ENCODE data around the gene GIMAP6. TPM values are rescaled to one million over a fixed set of nuclear protein-coding genes. Genes with fewer than 3 reads are reported as not detected.

The GIMAP6 gene
- polyA plus RNA-seq, 3 donors = 16.2 to 70.2 (median 57.0) TPM

DNA sequence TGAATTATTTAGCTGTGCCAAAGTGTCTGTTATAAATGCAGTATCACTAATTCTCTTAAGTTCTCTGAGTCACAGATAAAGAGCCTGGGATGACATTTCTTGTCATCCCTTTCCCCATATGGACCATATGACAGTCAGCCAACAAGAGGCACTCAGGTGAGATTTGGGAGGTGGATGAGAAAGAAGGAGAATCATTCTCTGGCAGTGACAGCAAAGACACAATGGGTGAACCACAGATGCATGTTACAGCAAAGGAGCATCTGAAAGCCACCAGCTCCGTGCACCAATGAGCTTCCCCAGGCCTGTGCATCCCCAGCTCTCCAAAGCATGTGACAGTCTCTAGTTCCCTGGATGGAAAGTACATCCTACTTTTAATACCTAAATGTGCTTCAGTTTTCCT is 10.8 kb downstream of the GIMAP6 start:
- H2AFZ ChIP-seq (ENCODE audit: insufficient read depth, low read depth, low read length, poor library complexity, severe bottlenecking) = no peak overlapping the region
- H3K9me3 ChIP-seq (replicated peaks in 1 of 2; ENCODE audit: control insufficient read depth in 1 of 2, insufficient read depth in 1 of 2, low read length in 2 of 2) = no peaks in the 10 kb centered on the region
- peaks cover 12% of the 10 kb centered on the region for H3K4me1 Mint-ChIP-seq
- H3K27ac Mint-ChIP-seq = no peak overlapping the region
- H3K27me3 Mint-ChIP-seq (ENCODE audit: low read depth in 3 of 3) = no peaks in the 10 kb centered on the region
- no peaks in the 10 kb centered on the region for H3K79me2 ChIP-seq (ENCODE audit: insufficient read depth, low read length)
- peaks cover 0 to 9% (median 0%) of the 10 kb centered on the region in 7 donors for H3K9me3 Mint-ChIP-seq
- no peaks in the 10 kb centered on the region for H3K27me3 ChIP-seq (ENCODE audit: control insufficient read depth in 2 of 2, insufficient read depth in 2 of 2, low read length in 2 of 2)
- peaks cover 8 to 10% of the 10 kb centered on the region in 2 donors for H3K36me3 ChIP-seq (replicated peaks in 1 of 2; ENCODE audit: control insufficient read depth in 1 of 2, insufficient read depth in 2 of 2, low read length in 2 of 2)
- no peak overlapping the region for H3K4me3 Mint-ChIP-seq
- no peak overlapping the region for H3K9ac ChIP-seq (ENCODE audit: insufficient read depth, low read length, poor library complexity, severe bottlenecking)
- DNase-seq = no peak
- 100% methylated on average over 1 of the region's 1 CpG for WGBS (ENCODE audit: insufficient coverage)
- TF ChIP-seq, protein P1, sequence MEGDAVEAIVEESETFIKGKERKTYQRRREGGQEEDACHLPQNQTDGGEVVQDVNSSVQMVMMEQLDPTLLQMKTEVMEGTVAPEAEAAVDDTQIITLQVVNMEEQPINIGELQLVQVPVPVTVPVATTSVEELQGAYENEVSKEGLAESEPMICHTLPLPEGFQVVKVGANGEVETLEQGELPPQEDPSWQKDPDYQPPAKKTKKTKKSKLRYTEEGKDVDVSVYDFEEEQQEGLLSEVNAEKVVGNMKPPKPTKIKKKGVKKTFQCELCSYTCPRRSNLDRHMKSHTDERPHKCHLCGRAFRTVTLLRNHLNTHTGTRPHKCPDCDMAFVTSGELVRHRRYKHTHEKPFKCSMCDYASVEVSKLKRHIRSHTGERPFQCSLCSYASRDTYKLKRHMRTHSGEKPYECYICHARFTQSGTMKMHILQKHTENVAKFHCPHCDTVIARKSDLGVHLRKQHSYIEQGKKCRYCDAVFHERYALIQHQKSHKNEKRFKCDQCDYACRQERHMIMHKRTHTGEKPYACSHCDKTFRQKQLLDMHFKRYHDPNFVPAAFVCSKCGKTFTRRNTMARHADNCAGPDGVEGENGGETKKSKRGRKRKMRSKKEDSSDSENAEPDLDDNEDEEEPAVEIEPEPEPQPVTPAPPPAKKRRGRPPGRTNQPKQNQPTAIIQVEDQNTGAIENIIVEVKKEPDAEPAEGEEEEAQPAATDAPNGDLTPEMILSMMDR (IDR thresholded peaks at IDR 0.05) = no peak
- H4K20me1 ChIP-seq (ENCODE audit: insufficient read depth, low read length) = peaks cover 20% of the 10 kb centered on the region
- H3K4me3 ChIP-seq (replicated peaks in 1 of 3; ENCODE audit: low read depth in 2 of 3, low read length in 3 of 3) = no peak overlapping the region
- intact Hi-C loops (cut with micrococcal nuclease) = no loop called here
- peaks cover 3% of the 10 kb centered on the region in 2 donors for H3K4me1 ChIP-seq (ENCODE audit: control insufficient read depth in 1 of 2, insufficient read depth in 2 of 2, low read length in 2 of 2)
- no peak overlapping the region for H3K4me2 ChIP-seq (replicated peaks; ENCODE audit: extremely low read depth, low read length, poor library complexity, severe bottlenecking)
- peaks cover 20 to 28% of the 10 kb centered on the region in 2 donors for H3K36me3 Mint-ChIP-seq
- no peak overlapping the region for H3K27ac ChIP-seq (ENCODE audit: low read depth in 1 of 2, low read length in 2 of 2)

DNA sequence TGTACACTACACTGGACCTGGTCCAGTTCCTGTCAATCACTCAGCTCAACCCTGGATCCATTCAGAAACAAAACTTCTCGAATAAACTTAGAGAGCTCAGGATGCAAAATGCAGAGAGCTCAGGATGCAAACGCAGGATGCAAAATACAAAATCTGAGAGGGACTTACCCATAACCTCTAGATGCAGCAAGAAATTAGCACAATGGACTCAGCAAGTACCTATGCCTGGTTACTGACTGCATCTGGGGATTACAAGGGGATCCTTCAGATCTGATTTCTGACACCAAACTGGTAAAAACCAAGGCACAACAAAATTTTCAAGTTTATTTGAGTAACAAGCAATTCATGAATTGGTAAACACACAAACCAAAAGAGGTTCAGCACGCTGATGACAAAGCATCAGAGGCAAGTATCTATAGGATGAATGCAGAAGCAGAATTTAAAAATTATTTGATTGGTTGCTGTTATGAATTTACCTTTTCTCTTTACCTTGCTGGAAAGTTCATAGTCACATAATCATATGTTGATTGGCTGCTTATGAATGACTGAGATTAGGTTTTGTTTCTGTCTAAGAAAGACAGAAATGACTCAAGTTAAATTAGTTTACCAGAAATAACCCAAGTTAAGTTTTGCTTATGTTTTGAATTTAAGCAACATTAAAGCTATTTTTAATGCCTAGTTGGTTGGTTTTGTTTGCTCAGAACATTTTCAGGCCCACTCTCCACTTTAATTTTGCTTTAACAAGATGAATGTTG is 11.4 kb downstream of the GIMAP6 start:
- H3K27ac ChIP-seq (ENCODE audit: low read depth in 1 of 2, low read length in 2 of 2) = no peak overlapping the region
- H4K20me1 ChIP-seq (ENCODE audit: insufficient read depth, low read length) = peaks cover 14% of the 10 kb centered on the region
- H2AFZ ChIP-seq (ENCODE audit: insufficient read depth, low read depth, low read length, poor library complexity, severe bottlenecking) = no peak overlapping the region
- intact Hi-C loops (cut with micrococcal nuclease) = no loop called here
- H3K9ac ChIP-seq (ENCODE audit: insufficient read depth, low read length, poor library complexity, severe bottlenecking) = no peak overlapping the region
- Mint-ChIP-seq H3K27ac (no peak overlapping the region), H3K9me3 (peaks cover 0 to 9% (median 0%) of the 10 kb centered on the region in 7 donors), H3K4me3 (no peak overlapping the region), H3K36me3 (peaks cover 15 to 22% of the 10 kb centered on the region in 2 donors), H3K4me1 (peaks cover 7% of the 10 kb centered on the region), H3K27me3 (ENCODE audit: low read depth in 3 of 3) (no peaks in the 10 kb centered on the region)
- H3K4me2 ChIP-seq (replicated peaks; ENCODE audit: extremely low read depth, low read length, poor library complexity, severe bottlenecking) = no peak overlapping the region
- TF ChIP-seq, protein P1 (IDR thresholded peaks at IDR 0.05) = no peak
- peaks cover 3 to 4% of the 10 kb centered on the region in 2 donors for H3K36me3 ChIP-seq (replicated peaks in 1 of 2; ENCODE audit: control insufficient read depth in 1 of 2, insufficient read depth in 2 of 2, low read length in 2 of 2)
- DNase-seq = no peak
- H3K4me3 ChIP-seq (replicated peaks in 1 of 3; ENCODE audit: low read depth in 2 of 3, low read length in 3 of 3) = no peak overlapping the region
- no peaks in the 10 kb centered on the region for H3K27me3 ChIP-seq (ENCODE audit: control insufficient read depth in 2 of 2, insufficient read depth in 2 of 2, low read length in 2 of 2)
- H3K4me1 ChIP-seq (ENCODE audit: control insufficient read depth in 1 of 2, insufficient read depth in 2 of 2, low read length in 2 of 2) = no peaks in the 10 kb centered on the region
- H3K9me3 ChIP-seq (replicated peaks in 1 of 2; ENCODE audit: control insufficient read depth in 1 of 2, insufficient read depth in 1 of 2, low read length in 2 of 2) = no peaks in the 10 kb centered on the region
- no peaks in the 10 kb centered on the region for H3K79me2 ChIP-seq (ENCODE audit: insufficient read depth, low read length)
- 100% methylated on average over 1 of the region's 3 CpGs for WGBS (ENCODE audit: insufficient coverage)
